GM06990 (cell line): ENCODE measurements around the gene AUTS2.

Experiments
- DNase-seq: peaks from one replicate; pipeline ENCODE4 v3.0.0-alpha.2; 2011; ENCODE audit not compliant: insufficient read length; ENCODE audit errors: extremely low read depth
- H3K27me3 ChIP-seq: replicated peaks from 2 replicates; pipeline ENCODE4 v1.6.0; 2011; ENCODE audit warnings: low read length; ENCODE audit not compliant: control insufficient read depth, insufficient read depth
- H3K36me3 ChIP-seq: 2 replicates; pipeline ENCODE4 v1.5.1; 2011; ENCODE audit warnings: low read length; ENCODE audit not compliant: control insufficient read depth, insufficient read depth
- H3K4me3 ChIP-seq: replicated peaks from 2 replicates; pipeline ENCODE4 v1.5.1; 2011; ENCODE audit warnings: low read depth, mild to moderate bottlenecking, control low read depth, low read length
- CTCF ChIP-seq: IDR thresholded peaks from 2 replicates; pipeline ENCODE4 v1.5.1; 2011; ENCODE audit warnings: low read length, control low read depth, mild to moderate bottlenecking, inconsistent platforms; ENCODE audit not compliant: insufficient read depth, poor library complexity, severe bottlenecking

Gene AUTS2

GRCh38 chr7:70492625-70493024, 894.4 kb downstream of the AUTS2 start:
- Histone ChIP-seq H3K36me3 (no peaks in the 10 kb centered on the region), H3K27me3 (no peaks in the 10 kb centered on the region), H3K4me3 (no peak overlapping the region)
- DNase-seq = no peak
- TF ChIP-seq CTCF = no peak

GRCh38 chr7:70494225-70495032, 896.2 kb downstream of the AUTS2 start:
- Histone ChIP-seq H3K27me3 (no peaks in the 10 kb centered on the region), H3K36me3 (no peaks in the 10 kb centered on the region), H3K4me3 (no peak overlapping the region)
- DNase-seq = no peak
- no peak for TF ChIP-seq CTCF

- TF ChIP-seq CTCF = no peak
- Histone ChIP-seq H3K27me3 (no peaks in the 10 kb centered on the region), H3K4me3 (no peak overlapping the region), H3K36me3 (no peaks in the 10 kb centered on the region)
- DNase-seq = no peak
Measured at GRCh38 chr7:70495033-70495376, 896.7 kb downstream of the AUTS2 start.

GRCh38 chr7:70497793-70498192, 899.5 kb downstream of the AUTS2 start:
- Histone ChIP-seq H3K27me3 (no peaks in the 10 kb centered on the region), H3K36me3 (no peaks in the 10 kb centered on the region), H3K4me3 (no peak overlapping the region)
- DNase-seq = no peak
- TF ChIP-seq CTCF = no peak

GRCh38 chr7:70498232-70498992, 900.1 kb downstream of the AUTS2 start:
- H3K4me3 ChIP-seq = no peak overlapping the region
- no peak for TF ChIP-seq CTCF
- no peak for DNase-seq

More at GRCh38 chr7:70498232-70498992, 900.1 kb downstream of the AUTS2 start:
- Histone ChIP-seq H3K36me3 (no peaks in the 10 kb centered on the region), H3K27me3 (no peaks in the 10 kb centered on the region)
